TTC549 (cell line): ENCODE measurements around the gene PLB1.

Experiments
- FAIRE-seq: peaks from 2 replicates; lab custom pipeline; 2012; peaks lifted over from hg19 to GRCh38; lab: Jason Lieb, UNC

The PLB1 gene

GRCh38 chr2:28564346-28564745, 68.5 kb downstream of the PLB1 start:
- no peak for FAIRE-seq

- FAIRE-seq, result no peak
Measured at GRCh38 chr2:28565033-28565432, 69.2 kb downstream of the PLB1 start.

- no peak for FAIRE-seq
Measured at GRCh38 chr2:28565720-28566295, 69.9 kb downstream of the PLB1 start.

DNA sequence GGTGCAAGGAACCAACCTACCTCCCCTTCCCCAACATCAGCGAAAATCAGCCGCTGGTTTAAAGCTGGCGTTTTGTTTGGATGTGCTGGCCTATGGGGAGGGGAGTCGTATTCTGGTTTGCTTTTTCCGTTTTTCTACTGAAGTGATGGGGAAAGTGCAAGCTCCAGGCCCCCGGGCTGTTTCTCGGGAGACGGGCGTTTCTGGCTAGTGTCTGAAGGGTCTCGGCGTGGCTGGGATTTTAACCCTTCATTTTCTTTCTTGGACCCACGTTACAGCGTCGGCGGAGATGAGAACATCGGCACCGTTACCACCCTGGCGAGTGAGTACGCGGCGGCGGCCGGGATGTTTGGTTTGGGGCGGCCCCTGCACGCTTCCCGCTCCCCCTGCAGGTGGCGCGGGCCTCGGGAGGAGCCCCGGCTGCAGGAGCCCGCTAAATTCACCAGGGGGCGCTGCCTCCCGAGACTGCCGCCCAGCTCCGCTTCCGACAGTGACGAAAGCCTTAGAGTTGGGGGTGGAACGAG, 70.7 kb downstream of the PLB1 start:
- FAIRE-seq, result no peak

- FAIRE-seq, result no peak
Measured at GRCh38 chr2:28567061-28567471, 71.2 kb downstream of the PLB1 start.

- no peak for FAIRE-seq
Measured at GRCh38 chr2:28568036-28568435, 72.2 kb downstream of the PLB1 start.

- no peak for FAIRE-seq
Measured at GRCh38 chr2:28568533-28568932, 72.7 kb downstream of the PLB1 start.

GRCh38 chr2:28570431-28570830, 74.6 kb downstream of the PLB1 start:
- FAIRE-seq, result no peak

DNA sequence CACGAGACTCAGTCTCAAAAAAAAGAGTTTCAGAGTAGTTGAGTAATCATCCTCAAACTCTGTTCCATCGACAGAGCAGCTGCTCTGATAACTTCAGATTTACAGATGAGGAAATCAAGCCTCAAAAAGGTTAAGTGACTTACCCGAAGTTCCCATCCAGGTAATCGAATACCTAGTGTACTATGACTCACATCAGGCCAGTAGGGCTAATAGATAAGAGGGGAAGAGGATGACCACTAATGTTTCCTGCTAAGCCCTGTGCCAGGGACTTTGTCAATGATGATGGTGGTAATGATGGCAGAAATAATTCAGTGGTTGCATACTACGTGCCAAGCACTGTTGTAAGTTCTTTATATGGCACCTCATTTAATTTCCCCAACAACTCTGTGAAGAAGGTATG, 80.9 kb downstream of the PLB1 start:
- no peak for FAIRE-seq

DNA sequence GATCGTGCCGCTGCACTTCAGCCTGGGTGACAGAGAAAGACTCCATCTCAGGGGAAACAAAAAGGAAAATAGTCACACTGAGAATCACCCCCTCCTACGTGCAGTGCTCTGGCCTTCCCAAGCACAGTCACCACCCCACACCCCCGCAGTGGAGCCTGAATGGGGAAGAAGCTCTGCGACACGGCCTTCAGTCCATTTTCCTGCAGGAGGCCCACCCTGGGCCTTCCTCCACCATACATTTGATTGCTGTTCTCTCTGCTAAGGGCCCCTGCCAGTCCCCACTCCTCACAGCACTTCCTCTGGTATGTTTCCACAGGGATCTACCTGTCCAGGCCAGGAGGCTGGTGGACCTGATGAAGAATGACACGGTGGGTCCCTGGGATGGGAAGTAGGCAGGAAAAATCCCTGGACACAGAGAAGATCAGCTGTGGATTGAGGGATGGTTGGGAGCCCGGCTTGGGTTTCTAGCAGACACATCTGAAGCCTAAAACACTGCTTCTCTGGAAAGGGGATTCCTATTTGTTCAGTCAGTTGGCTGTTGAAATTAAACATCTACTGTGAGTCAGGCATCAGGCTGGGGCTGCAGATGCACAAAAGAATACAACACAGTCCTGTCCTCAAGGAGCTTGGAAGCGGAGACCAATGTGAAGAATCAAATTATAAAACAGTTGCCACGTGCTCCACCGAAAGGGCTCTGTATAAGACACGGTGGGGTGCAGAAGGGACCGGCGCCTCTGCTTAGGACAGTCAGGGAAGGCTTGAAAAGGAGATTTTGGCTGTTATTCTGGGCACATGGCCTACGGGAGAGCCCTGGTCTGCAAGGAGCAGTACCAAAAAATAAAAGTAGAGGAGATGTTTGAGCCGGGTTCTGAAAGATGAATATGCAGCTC, 82.2 kb downstream of the PLB1 start:
- FAIRE-seq, result no peak

DNA sequence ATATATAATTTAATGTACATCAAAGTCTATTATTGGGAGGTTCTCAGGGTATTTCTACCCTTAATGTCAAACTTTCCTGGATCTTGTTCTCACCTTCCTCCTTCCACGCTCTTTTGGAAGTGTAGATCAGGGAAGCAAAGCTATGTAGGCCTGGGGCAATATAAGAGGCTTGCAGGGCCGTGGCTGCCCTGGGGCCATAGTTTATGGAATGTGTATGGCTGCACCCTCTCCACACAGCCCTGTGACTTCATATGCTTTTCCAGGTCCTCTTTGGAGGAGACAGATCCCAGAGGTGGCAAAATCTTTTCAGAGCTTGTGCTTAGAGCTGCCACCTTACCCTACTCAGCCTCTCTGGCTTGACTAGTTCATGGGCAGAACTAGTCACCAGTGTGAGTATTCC, 82.9 kb downstream of the PLB1 start:
- no peak for FAIRE-seq

- FAIRE-seq, result no peak
Measured at GRCh38 chr2:28579606-28580005, 83.7 kb downstream of the PLB1 start.

DNA sequence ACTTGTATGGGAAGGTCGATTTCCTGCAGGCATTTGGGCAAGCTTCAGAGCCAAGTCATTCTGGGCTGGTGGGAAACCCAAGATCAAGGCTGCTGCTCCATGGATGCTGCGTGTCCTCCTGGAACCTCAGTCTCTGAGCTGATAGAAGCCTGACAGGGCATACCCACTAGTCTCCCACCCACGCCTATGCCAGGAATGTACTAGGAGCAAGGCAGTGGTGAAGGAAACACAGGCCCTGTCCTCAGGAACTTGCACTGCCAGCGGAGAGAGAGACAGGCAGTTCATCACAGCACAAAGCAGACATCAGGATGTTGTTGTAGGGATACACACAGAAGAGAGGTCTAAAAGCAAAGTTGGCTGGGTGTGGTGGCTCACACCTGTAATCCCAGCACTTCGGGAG, 84.2 kb downstream of the PLB1 start:
- FAIRE-seq, result no peak

GRCh38 chr2:28581312-28581711, 85.5 kb downstream of the PLB1 start:
- FAIRE-seq, result no peak

DNA sequence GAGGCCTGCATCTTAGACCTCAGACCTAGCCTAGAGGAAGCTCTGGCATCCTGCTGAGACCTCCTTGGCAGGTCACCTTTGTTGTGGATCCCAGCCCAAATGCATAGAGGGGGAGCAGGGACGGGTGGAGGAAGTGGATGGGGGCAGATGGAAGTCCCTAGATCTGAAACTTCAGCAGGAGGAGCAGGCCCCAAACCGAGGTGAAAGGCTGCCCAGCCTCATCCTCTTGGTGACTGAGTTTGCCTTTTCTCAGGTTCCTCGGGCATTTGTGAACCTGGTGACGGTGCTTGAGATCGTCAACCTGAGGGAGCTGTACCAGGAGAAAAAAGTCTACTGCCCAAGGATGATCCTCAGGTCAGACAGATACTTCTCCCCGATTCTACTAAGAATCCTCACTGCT, 86.3 kb downstream of the PLB1 start:
- no peak for FAIRE-seq

DNA sequence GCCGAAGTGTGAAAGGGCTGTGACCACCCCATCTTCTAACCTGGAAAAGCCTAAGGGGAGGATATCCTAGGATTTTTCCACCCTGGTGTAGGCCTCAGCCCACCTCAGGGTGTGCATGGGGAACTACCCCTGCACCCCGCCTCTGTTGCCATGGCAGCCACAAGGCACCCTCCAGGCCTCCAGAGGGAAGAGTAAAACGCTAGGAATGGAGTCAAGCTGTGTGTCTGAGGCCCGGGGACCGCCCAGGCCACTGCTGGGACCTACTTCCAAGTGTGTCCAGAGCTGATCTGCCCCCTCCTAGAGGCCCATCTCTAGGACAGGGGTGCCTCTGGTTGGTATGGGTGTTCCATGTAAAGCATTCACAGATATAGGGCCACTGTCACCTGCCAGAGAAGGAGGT, 86.7 kb downstream of the PLB1 start:
- FAIRE-seq, result no peak

GRCh38 chr2:28583899-28584553, 88.2 kb downstream of the PLB1 start:
- FAIRE-seq, result no peak

GRCh38 chr2:28586867-28587266, 91.0 kb downstream of the PLB1 start:
- no peak for FAIRE-seq

DNA sequence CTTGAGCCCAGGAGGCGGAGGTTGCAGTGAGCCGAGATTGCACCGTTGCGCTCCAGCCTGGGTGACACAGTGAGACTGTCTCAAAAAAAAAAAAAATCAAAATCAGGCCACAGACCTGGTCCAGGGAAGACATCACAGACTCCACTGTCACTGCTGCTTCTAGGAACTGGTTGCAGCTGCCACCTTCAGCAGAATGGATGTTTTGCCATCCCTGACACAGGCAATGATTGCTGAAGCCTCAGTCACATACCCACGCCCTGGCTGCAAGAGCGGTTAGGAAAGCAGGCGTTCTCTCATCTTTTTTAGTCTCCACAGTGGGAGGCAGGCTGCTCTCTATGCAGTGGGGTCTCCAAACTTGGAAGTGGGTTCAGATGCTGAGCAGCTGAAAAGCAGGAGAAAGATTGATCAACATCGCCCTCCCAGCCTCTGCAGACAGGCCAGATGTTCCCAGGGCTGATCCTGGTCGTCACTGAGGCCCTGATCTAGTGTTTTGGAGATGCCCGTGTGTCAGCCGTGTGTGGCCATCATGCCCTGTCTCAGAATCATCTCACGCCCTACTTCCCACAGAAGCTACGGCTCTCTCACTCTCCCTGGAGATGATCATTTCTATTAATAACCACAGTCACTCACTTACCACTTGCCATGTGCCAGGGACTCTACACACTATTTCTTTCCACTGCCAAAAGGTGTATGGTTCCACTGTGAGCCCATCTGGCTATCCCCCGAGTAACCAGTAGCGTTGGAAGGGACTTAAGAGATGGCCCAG, 91.8 kb downstream of the PLB1 start:
- FAIRE-seq, result no peak

- FAIRE-seq, result no peak
Measured at GRCh38 chr2:28588292-28588670, 92.4 kb downstream of the PLB1 start.

DNA sequence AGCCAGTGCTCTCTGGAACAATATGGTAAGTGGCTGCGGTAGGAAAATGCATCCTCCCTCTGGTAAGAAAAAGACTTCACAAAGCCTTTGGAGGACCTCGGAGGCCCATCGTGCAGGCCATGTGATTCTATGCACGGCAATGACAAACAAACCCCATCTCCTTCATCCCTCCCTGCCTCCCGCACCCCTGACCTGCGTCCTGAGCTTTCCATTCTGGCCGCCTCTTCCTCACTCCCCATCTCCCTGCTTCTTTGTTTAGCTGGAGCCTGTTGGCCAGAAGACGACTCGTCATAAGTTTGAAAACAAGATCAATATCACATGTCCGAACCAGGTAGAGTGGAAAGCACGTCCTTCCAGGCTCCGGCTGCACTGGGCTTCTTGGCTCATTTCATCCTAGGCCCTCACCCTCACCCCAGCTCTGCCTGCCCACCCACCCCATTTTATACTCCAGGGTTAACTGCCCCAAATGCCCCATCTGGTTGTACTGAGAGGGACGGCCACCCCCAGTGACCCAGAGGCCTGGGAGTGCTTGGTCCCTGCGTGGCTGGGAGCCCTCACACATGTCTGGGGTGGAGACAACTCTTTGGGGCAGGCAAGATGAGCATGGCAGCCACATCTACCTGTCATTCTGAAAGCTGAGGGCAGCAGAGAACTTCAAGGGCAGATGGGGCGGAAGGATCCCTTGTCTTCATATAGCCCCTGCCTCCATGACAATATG, 94.0 kb downstream of the PLB1 start:
- no peak for FAIRE-seq
